Measurements from ENCODE around the gene DOCK2. TPM values are rescaled to one million over a fixed set of nuclear protein-coding genes. Genes with fewer than 3 reads are reported as not detected.
"Not testable (repeated sequence)": the region's sequence is repeated elsewhere in the genome, so short reads cannot be mapped to it uniquely, and the experiment has no call there.

DOCK2 gene
- total and polyA plus RNA-seq, 2 donors (not counting 1 experiment from before 2014, with no cell fraction given) = 112 to 330 TPM

- H4K20me1 ChIP-seq (ENCODE audit: control insufficient read depth, insufficient read depth, low read length, poor library complexity, severe bottlenecking); H3K4me3 ChIP-seq (ENCODE audit: control extremely low read depth in 1 of 5, extremely low read depth in 1 of 5, insufficient read depth in 1 of 5, low read depth in 2 of 5, low read length in 4 of 5); H2AFZ ChIP-seq (ENCODE audit: insufficient read depth, low read depth, low read length, poor library complexity, severe bottlenecking); H3K79me2 ChIP-seq (ENCODE audit: control insufficient read depth, insufficient read depth, low read length); CTCF ChIA-PET; intact Hi-C loops (cut with micrococcal nuclease); H3K27me3 ChIP-seq (replicated peaks in 1 of 4; ENCODE audit: control extremely low read depth in 1 of 4, control insufficient read depth in 3 of 4, insufficient read depth in 4 of 4, low read length in 3 of 4); ATAC-seq (ENCODE audit: low read depth); POLR2A ChIA-PET; H3K27ac Mint-ChIP-seq; H3K27me3 Mint-ChIP-seq; H3K4me1 ChIP-seq (ENCODE audit: control insufficient read depth in 2 of 2, insufficient read depth in 2 of 2, low read length in 2 of 2); H3K4me1 Mint-ChIP-seq; H3K9me3 ChIP-seq (ENCODE audit: control extremely low read depth in 1 of 3, control insufficient read depth in 2 of 3, insufficient read depth in 1 of 3, low read length in 2 of 3); H3K4me3 Mint-ChIP-seq; DNase-seq; H3K27ac ChIP-seq (ENCODE audit: low read length in 2 of 2); H3K9me3 Mint-ChIP-seq (ENCODE audit: insufficient read depth); H3K4me2 ChIP-seq (replicated peaks; ENCODE audit: low read depth, low read length, poor library complexity, severe bottlenecking); H3K9ac ChIP-seq (ENCODE audit: low read length): not testable (repeated sequence)
- WGBS (ENCODE audit: insufficient coverage) = 60% methylated on average over 1 of the region's 1 CpG
- peaks cover 10 to 20% of the 10 kb centered on the region in 2 experiments for H3K36me3 ChIP-seq (replicated peaks in 1 of 2; ENCODE audit: control extremely low read depth in 1 of 2, control insufficient read depth in 1 of 2, extremely low read depth in 1 of 2, insufficient read depth in 2 of 2, low read length in 1 of 2)
Measured at GRCh38 chr5:169834540-169834939, 197.5 kb downstream of the DOCK2 start.

GRCh38 chr5:169836835-169837536, 199.9 kb downstream of the DOCK2 start:
- Histone ChIP-seq H3K27me3 (replicated peaks in 1 of 4; ENCODE audit: control extremely low read depth in 1 of 4, control insufficient read depth in 3 of 4, insufficient read depth in 4 of 4, low read length in 3 of 4) (no peaks in the 10 kb centered on the region), H3K36me3 (replicated peaks in 1 of 2; ENCODE audit: control extremely low read depth in 1 of 2, control insufficient read depth in 1 of 2, extremely low read depth in 1 of 2, insufficient read depth in 2 of 2, low read length in 1 of 2) (peaks cover 13 to 39% of the 10 kb centered on the region in 2 experiments), H3K79me2 (ENCODE audit: control insufficient read depth, insufficient read depth, low read length) (peaks cover 8% of the 10 kb centered on the region), H3K4me2 (replicated peaks; ENCODE audit: low read depth, low read length, poor library complexity, severe bottlenecking) (no peak overlapping the region), H3K4me1 (ENCODE audit: control insufficient read depth in 2 of 2, insufficient read depth in 2 of 2, low read length in 2 of 2) (no peaks in the 10 kb centered on the region), H4K20me1 (ENCODE audit: control insufficient read depth, insufficient read depth, low read length, poor library complexity, severe bottlenecking) (no peaks in the 10 kb centered on the region), H3K27ac (ENCODE audit: low read length in 2 of 2) (no peak overlapping the region), H3K9ac (ENCODE audit: low read length) (no peak overlapping the region), H3K9me3 (ENCODE audit: control extremely low read depth in 1 of 3, control insufficient read depth in 2 of 3, insufficient read depth in 1 of 3, low read length in 2 of 3) (no peaks in the 10 kb centered on the region), H2AFZ (ENCODE audit: insufficient read depth, low read depth, low read length, poor library complexity, severe bottlenecking) (no peak overlapping the region), H3K4me3 (ENCODE audit: control extremely low read depth in 1 of 5, extremely low read depth in 1 of 5, insufficient read depth in 1 of 5, low read depth in 2 of 5, low read length in 4 of 5) (no peak overlapping the region)
- intact Hi-C loops (cut with micrococcal nuclease) = no loop called here
- WGBS (ENCODE audit: insufficient coverage) = 100% methylated on average over 1 of the region's 3 CpGs
- Mint-ChIP-seq H3K27me3 (no peaks in the 10 kb centered on the region), H3K27ac (no peak overlapping the region), H3K4me3 (no peak overlapping the region), H3K4me1 (no peaks in the 10 kb centered on the region), H3K9me3 (ENCODE audit: insufficient read depth) (no peaks in the 10 kb centered on the region)
- ChIA-PET POLR2A (no interaction called here), CTCF (no interaction called here)
- ATAC-seq (ENCODE audit: low read depth) (no peak), DNase-seq (no peak)
- TF ChIP-seq EZH2 (IDR thresholded peaks at IDR 0.05; ENCODE audit: borderline replicate concordance, insufficient read depth, low read depth, low read length, poor library complexity, severe bottlenecking) = no peak
- TF ChIP-seq CTCF (IDR thresholded peaks at IDR 0.05) = no peak
